ENCODE results near the gene LMF2. TPM values are rescaled to one million over a fixed set of nuclear protein-coding genes. Genes with fewer than 3 reads are reported as not detected.

Gene LMF2
- total and polyA plus RNA-seq, 2 of the 8 experiments (the other 6 are each of a cell fraction or from before 2014, with no cell fraction given) = 34.3 to 62.9 TPM

DNA sequence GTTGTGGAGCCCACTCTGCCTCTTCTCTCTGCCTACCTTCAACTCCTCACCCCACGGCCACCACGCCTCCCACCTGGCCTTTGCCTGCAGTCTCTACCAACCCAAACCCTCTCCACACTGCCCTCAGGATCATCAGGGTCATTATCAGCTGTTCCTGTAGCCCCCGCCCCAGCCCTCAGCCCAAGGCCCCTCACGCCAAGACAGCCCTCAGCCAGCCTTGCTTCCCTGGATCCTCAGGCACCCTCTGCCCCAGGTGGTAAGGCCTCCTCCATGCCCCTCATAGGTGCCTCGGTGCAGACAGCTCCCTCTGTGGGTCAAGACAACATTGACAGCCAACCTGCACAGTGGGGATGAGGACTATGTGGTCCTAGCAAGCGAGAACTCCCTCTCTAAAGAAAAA, 34.4 kb downstream of the LMF2 start:
- peaks cover 0 to 29% (median 18%) of the 10 kb centered on the region in 4 experiments; a peak in 6 of 7 replicates for H3K4me1 ChIP-seq (replicated peaks in 1 of 4; ENCODE audit: control insufficient read depth in 3 of 4, insufficient read depth in 4 of 4, low read length in 3 of 4)
- H2AK5ac ChIP-seq (ENCODE audit: low read depth, low read length) = no peak overlapping the region
- H3K79me1 ChIP-seq (ENCODE audit: low read depth, low read length) = peaks cover 34% of the 10 kb centered on the region
- no peak overlapping the region for H3K18ac ChIP-seq (ENCODE audit: extremely low read depth, low read length)
- H2BK5ac ChIP-seq (ENCODE audit: low read depth, low read length) = peak overlapping the region; percentile 22; the same call in 1 of the 2 replicates
- no peak overlapping the region for H3K23ac ChIP-seq (ENCODE audit: insufficient read length)
- no peak overlapping the region for H2AFZ ChIP-seq (ENCODE audit: low read length)
- no peak overlapping the region for H2BK120ac ChIP-seq (replicated peaks; ENCODE audit: low read depth, low read length)
- H3K4me2 ChIP-seq (ENCODE audit: insufficient read depth in 1 of 2, low read depth in 2 of 2, low read length in 2 of 2) = no peak overlapping the region; a peak in 2 of 4 replicates
- no peaks in the 10 kb centered on the region for H3K36me3 ChIP-seq (ENCODE audit: control insufficient read depth in 2 of 4, insufficient read depth in 4 of 4, low read length in 3 of 4)
- H2BK20ac ChIP-seq (ENCODE audit: low read length) = no peak overlapping the region
- no peak overlapping the region for H3K27ac ChIP-seq (ENCODE audit: low read depth, low read length)
- H3K79me2 ChIP-seq (ENCODE audit: control insufficient read depth in 1 of 2, insufficient read depth in 2 of 2, low read length in 2 of 2) = peaks cover 0 to 57% of the 10 kb centered on the region in 2 experiments; a peak in 3 of 4 replicates
- H2BK12ac ChIP-seq (ENCODE audit: low read depth, low read length) = no peak overlapping the region
- ChIA-PET CTCF (ENCODE audit: partially characterized antibody) (interaction anchor here (0.5 to 9.1 kb wide), 17 partner anchors 10 to 330 kb away, joined by 3 to 60 read pairs (median 4); partner anchors contain the start of gene SCO2), POLR2A (ENCODE audit: partially characterized antibody) (interaction anchor here (0.7 to 2.0 kb wide), 6 partner anchors 8 to 51 kb away, joined by 3 to 20 read pairs (median 3); partner anchors contain the start of gene ADM2)
- H3K9ac ChIP-seq (replicated peaks in 1 of 4; ENCODE audit: extremely low read depth in 1 of 4, low read depth in 3 of 4, low read length in 3 of 4) = no peak overlapping the region
- no peaks in the 10 kb centered on the region for H3K9me3 ChIP-seq (ENCODE audit: insufficient read depth in 2 of 2, low read depth in 1 of 2, low read length in 1 of 2)
- H3K14ac ChIP-seq (ENCODE audit: insufficient read length) = no peak overlapping the region
- peaks cover 8% of the 10 kb centered on the region; the same call in 1 of the 2 replicates for H3K23me2 ChIP-seq (ENCODE audit: low read depth, low read length)
- DNase-seq (ENCODE audit: low read depth in 1 of 2, low spot score in 2 of 2) (no peak), FAIRE-seq (peak; percentile 52)
- H3K4ac ChIP-seq (replicated peaks; ENCODE audit: insufficient read length, low read depth, low read length) = no peak overlapping the region
- no peak overlapping the region; the same call in none of the 2 replicates for H4K8ac ChIP-seq (ENCODE audit: extremely low read depth, insufficient read depth, low read length)
- H4K20me1 ChIP-seq (replicated peaks in 1 of 2; ENCODE audit: control insufficient read depth in 1 of 2, insufficient read depth in 2 of 2, low read length in 2 of 2) = peaks cover 41 to 49% of the 10 kb centered on the region in 2 experiments
- no peak overlapping the region for H4K91ac ChIP-seq (replicated peaks; ENCODE audit: insufficient read length, low read length)
- H2BK15ac ChIP-seq (ENCODE audit: low read length) = no peak overlapping the region
- no peak overlapping the region for H4K5ac ChIP-seq (ENCODE audit: insufficient read length, low read depth, low read length)
- H3K56ac ChIP-seq (replicated peaks; ENCODE audit: insufficient read length, low read depth, low read length) = no peak overlapping the region
- no peak overlapping the region for H3K4me3 ChIP-seq (ENCODE audit: extremely low read depth in 1 of 4, insufficient read depth in 2 of 4, low read depth in 3 of 4, low read length in 4 of 4)
- H3K27me3 ChIP-seq (replicated peaks in 1 of 4; ENCODE audit: control insufficient read depth in 3 of 4, extremely low read depth in 1 of 4, insufficient read depth in 3 of 4, low read length in 3 of 4) = no peaks in the 10 kb centered on the region; a peak in 1 of 7 replicates
- WGBS, 2 experiments (ENCODE audit: extremely low coverage in 1 of 2, insufficient coverage in 1 of 2, insufficient read length in 1 of 2, insufficient replicate concordance in 2 of 2, low coverage in 1 of 2, low lambda C conversion rate in 2 of 2, missing lambda C conversion rate in 1 of 2) = 87% methylated on average over 6 of the region's 6 CpGs; no CpG with 5 or more reads in 1 of the 2 experiments

Measured in H1 (cell line).